Measurements from ENCODE around the gene TMEM200B. TPM values are rescaled to one million over a fixed set of nuclear protein-coding genes. Genes with fewer than 3 reads are reported as not detected.
"Not testable (repeated sequence)": the region's sequence is repeated elsewhere in the genome, so short reads cannot be mapped to it uniquely, and the experiment has no call there.

Gene TMEM200B
- polyA plus RNA-seq, 2 of the 4 experiments (the other 2 are of a cell fraction) = 0.08 to 0.37 TPM

- TF ChIP-seq ZNF302 (CRISPR knock-in tag; IDR thresholded peaks at IDR 0.05) (no peak), RAD21 (conservative IDR thresholded peaks at IDR 0.05 in 1 of 2, IDR thresholded peaks at IDR 0.05 in 1 of 2) (no peak), EHF (CRISPR knock-in tag; IDR thresholded peaks at IDR 0.05) (no peak), TP53 (CRISPR knock-in tag; IDR thresholded peaks at IDR 0.05) (no peak)
Measured at GRCh38 chr1:29156543-29157268, 33.0 kb upstream of the TMEM200B start (continued).

DNA sequence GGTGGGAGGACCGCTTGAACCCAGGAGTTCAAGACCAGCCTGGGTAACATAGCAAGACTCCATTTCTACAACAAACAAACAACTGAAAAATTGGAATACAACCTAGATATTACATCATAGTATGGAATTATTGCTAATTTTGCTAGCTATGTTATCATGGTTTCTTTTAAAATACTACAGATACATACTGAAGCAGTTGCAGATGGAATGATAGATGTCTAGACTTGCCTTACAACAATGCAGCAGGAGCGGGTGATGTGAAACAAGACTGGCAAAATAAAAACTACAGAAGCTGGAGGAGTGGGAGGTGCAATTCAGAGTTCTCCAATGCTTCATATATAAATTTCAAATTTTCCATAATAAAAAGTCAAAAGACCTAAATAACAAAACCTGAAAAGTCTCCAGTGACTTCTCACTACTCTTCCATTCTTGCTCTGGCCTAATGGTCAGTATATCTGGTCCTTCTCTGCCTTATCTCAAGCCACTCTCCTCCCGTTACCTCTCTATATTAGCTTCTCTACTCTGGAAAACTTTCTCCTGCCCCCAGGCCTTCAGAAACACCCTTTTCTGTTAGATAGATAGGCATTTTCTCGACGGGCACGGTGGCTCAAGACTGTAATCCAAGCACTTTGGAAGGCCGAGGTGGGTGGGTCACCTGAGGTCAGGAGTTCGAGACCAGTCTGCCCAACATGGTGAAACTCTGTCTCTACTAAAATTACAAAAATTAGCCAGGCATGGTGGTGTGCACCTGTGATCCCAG, 28.5 kb upstream of the TMEM200B start:
- TF ChIP-seq PBX3 (IDR thresholded peaks at IDR 0.05) (no peak), REST (IDR thresholded peaks at IDR 0.05) (no peak), HOXA7 (CRISPR knock-in tag; IDR thresholded peaks at IDR 0.05) (no peak), KDM5A (IDR thresholded peaks at IDR 0.05) (no peak), RAD21 (conservative IDR thresholded peaks at IDR 0.05 in 1 of 2, IDR thresholded peaks at IDR 0.05 in 1 of 2) (no peak), JUN (IDR thresholded peaks at IDR 0.05) (no peak)
- TF ChIP-seq, protein P1, sequence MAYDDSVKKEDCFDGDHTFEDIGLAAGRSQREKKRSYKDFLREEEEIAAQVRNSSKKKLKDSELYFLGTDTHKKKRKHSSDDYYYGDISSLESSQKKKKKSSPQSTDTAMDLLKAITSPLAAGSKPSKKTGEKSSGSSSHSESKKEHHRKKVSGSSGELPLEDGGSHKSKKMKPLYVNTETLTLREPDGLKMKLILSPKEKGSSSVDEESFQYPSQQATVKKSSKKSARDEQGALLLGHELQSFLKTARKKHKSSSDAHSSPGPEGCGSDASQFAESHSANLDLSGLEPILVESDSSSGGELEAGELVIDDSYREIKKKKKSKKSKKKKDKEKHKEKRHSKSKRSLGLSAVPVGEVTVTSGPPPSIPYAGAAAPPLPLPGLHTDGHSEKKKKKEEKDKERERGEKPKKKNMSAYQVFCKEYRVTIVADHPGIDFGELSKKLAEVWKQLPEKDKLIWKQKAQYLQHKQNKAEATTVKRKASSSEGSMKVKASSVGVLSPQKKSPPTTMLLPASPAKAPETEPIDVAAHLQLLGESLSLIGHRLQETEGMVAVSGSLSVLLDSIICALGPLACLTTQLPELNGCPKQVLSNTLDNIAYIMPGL (CRISPR knock-in tag; IDR thresholded peaks at IDR 0.05; ENCODE audit: borderline replicate concordance) = no peak
- CTCF ChIA-PET = interaction anchor here (1.2 to 1.5 kb wide), 3 partner anchors 9 to 118 kb away, joined by 3 to 4 read pairs (median 4); no protein-coding TSS in a partner anchor

GRCh38 chr1:29150346-29150745, 26.6 kb upstream of the TMEM200B start:
- FAIRE-seq; ATAC-seq; H3K27ac ChIP-seq; CTCF ChIA-PET; DNase-seq (ENCODE audit: low read depth in 1 of 2, low spot score in 1 of 2); POLR2A ChIA-PET; H3K4me2 ChIP-seq; H3K4me3 ChIP-seq; H3K9me3 ChIP-seq: not testable (repeated sequence)
- H3K4me1 ChIP-seq = peaks cover 20% of the 10 kb centered on the region
- WGBS (ENCODE audit: missing lambda C conversion rate) = 94% methylated on average over 9 of the region's 9 CpGs

More for the DNA sequence above, 28.5 kb upstream of the TMEM200B start:
- Histone ChIP-seq H3K9me3 (no peaks in the 10 kb centered on the region), H3K27ac (no peak overlapping the region), H3K4me1 (peaks cover 5% of the 10 kb centered on the region; the same call in 2 of the 3 replicates), H3K4me2 (no peak overlapping the region), H3K4me3 (no peak overlapping the region)
- 88% methylated on average over 8 of the region's 8 CpGs for WGBS (ENCODE audit: missing lambda C conversion rate)
- DNase-seq (ENCODE audit: low read depth in 1 of 2, low spot score in 1 of 2) (no peak), ATAC-seq (no peak), FAIRE-seq (no peak)
- POLR2A ChIA-PET = no interaction called here

Data from A549 (cell line).